GM21529 (cell line): ENCODE results near the gene ZNF764.
A peak's percentile ranks its signal among the peaks of the same experiment; 100 is the strongest.
"Not testable (repeated sequence)": the region's sequence is repeated elsewhere in the genome, so short reads cannot be mapped to it uniquely, and the experiment has no call there.

ENCODE experiments used
- ATAC-seq: cut with Tn5 transposase; IDR thresholded peaks from one replicate; pipeline ENCODE4 v1.9.1; 2021; ENCODE audit not compliant: unreplicated experiment

ZNF764 gene

GRCh38 chr16:30557957-30558788 is at the start of gene ZNF764:
ZNF764 (minus strand) TSS chr16:30558374; CDS start chr16:30558182, 192 bp downstream.
- peak; percentile 88 for ATAC-seq

GRCh38 chr16:30606004-30606403 is 47.8 kb upstream of the ZNF764 start:
- no peak for ATAC-seq

- ATAC-seq = no peak
Observed at GRCh38 chr16:30605158-30605557, 47.0 kb upstream of the ZNF764 start.

- ATAC-seq = no peak
Observed at GRCh38 chr16:30604316-30604947, 46.3 kb upstream of the ZNF764 start.

GRCh38 chr16:30603945-30604315 is 45.8 kb upstream of the ZNF764 start:
- ATAC-seq = no peak

- ATAC-seq = no peak
Observed at GRCh38 chr16:30602616-30603277, 44.6 kb upstream of the ZNF764 start.

- ATAC-seq = no peak
Observed at GRCh38 chr16:30601966-30602365, 43.8 kb upstream of the ZNF764 start.

- ATAC-seq = no peak
Observed at GRCh38 chr16:30600929-30601328, 42.8 kb upstream of the ZNF764 start.

- ATAC-seq = no peak
Observed at GRCh38 chr16:30600215-30600614, 42.0 kb upstream of the ZNF764 start.

- ATAC-seq = no peak
Observed at GRCh38 chr16:30592871-30593270, 34.7 kb upstream of the ZNF764 start.

- not testable (repeated sequence) for ATAC-seq
Observed at GRCh38 chr16:30590869-30591268, 32.7 kb upstream of the ZNF764 start.

GRCh38 chr16:30589582-30589981 is 31.4 kb upstream of the ZNF764 start:
- ATAC-seq = not testable (repeated sequence)

GRCh38 chr16:30588651-30589050 is 30.5 kb upstream of the ZNF764 start:
- ATAC-seq = no peak

GRCh38 chr16:30585400-30586191 is 27.4 kb upstream of the ZNF764 start, which contains the start of gene ZNF785:
ZNF785 (minus strand) TSS chr16:30585697; CDS start chr16:30585611, 86 bp downstream.
- ATAC-seq = peak; percentile 92

- peak; percentile 40 for ATAC-seq
Observed at GRCh38 chr16:30585022-30585399, 26.8 kb upstream of the ZNF764 start.

GRCh38 chr16:30582611-30583340 is 24.6 kb upstream of the ZNF764 start:
- no peak for ATAC-seq

- no peak for ATAC-seq
Observed at GRCh38 chr16:30581457-30581856, 23.3 kb upstream of the ZNF764 start.

GRCh38 chr16:30574678-30575077 is 16.5 kb upstream of the ZNF764 start:
- ATAC-seq = no peak

GRCh38 chr16:30571445-30572322 is 13.5 kb upstream of the ZNF764 start, which contains the start of gene ZNF688:
ZNF688 (minus strand) TSS chr16:30571714; CDS start chr16:30571629, 85 bp downstream.
- ATAC-seq = peak; percentile 72
